ENCODE measurements around the gene ZNF583. TPM values are rescaled to one million over a fixed set of nuclear protein-coding genes. Genes with fewer than 3 reads are reported as not detected.

The ZNF583 gene
- total and polyA plus RNA-seq, 9 of the 15 experiments (the other 6 are each of a cell fraction or from before 2014, with no cell fraction given): 0.92 to 6.7 (median 3.0) TPM

- no peak for TF ChIP-seq AFF4 (CRISPR knock-in tag; IDR thresholded peaks at IDR 0.05)
- no peak for TF ChIP-seq ZEB2 (IDR thresholded peaks at IDR 0.05)
- no peak for TF ChIP-seq SMARCB1 (IDR thresholded peaks at IDR 0.05; ENCODE audit: insufficient read length, low read depth)
- TF ChIP-seq ZNF277 (CRISPR knock-in tag; IDR thresholded peaks at IDR 0.05; ENCODE audit: borderline replicate concordance): no peak
- TF ChIP-seq RBBP5 (IDR thresholded peaks at IDR 0.05; ENCODE audit: borderline replicate concordance, insufficient read depth, low read length, poor library complexity, severe bottlenecking): no peak
- no peak for TF ChIP-seq DLX4 (CRISPR knock-in tag; IDR thresholded peaks at IDR 0.05)
These were observed 72.0 kb downstream of the ZNF583 start (continued) for GRCh38 chr19:56476093-56476492.

Other genes starting within 250 kb of the ZNF583 start
Only the 7 nearest of the 12 such genes appear.
- gene EDDM13, start 131.6 kb upstream of the ZNF583 start, total RNA-seq (2014; rRNA removed): 2.2 and 4.3 TPM in 2 replicates
- 4.1 and 5.1 TPM in 2 replicates for gene EDDM13, start 131.6 kb upstream of the ZNF583 start, total RNA-seq (2014; rRNA removed; fragmentation: Illumina TruSeq; extraction: Trizol)
- 2.5 and 2.6 TPM in 2 replicates for gene EDDM13, start 131.6 kb upstream of the ZNF583 start, total RNA-seq (2015; rRNA removed; fragmentation: Illumina TruSeq; extraction: Trizol)
- 2.0 and 3.4 TPM in 2 replicates for gene EDDM13, start 131.6 kb upstream of the ZNF583 start, total RNA-seq (2021)
- 2.7 and 8.9 TPM in 2 replicates for gene EDDM13, start 131.6 kb upstream of the ZNF583 start, polyA plus RNA-seq (2011; rRNA removed)
- 5.3 and 6.7 TPM in 2 replicates for gene EDDM13, start 131.6 kb upstream of the ZNF583 start, polyA plus RNA-seq (2014; fragmentation: Illumina TruSeq; extraction: Trizol)
- gene EDDM13, start 131.6 kb upstream of the ZNF583 start, polyA plus RNA-seq (2014; fragmentation: Nextera tagmentation; extraction: Ambion mirVana): 1 to 10 TPM; 7.4 to 7.7 TPM
- gene EDDM13, start 131.6 kb upstream of the ZNF583 start, polyA plus RNA-seq (2014; rRNA removed): 6.2 and 6.9 TPM in 2 replicates
- gene ZSCAN5A, start 89.5 kb upstream of the ZNF583 start, total RNA-seq (2014; rRNA removed): 5.8 and 10.2 TPM in 2 replicates
- 12.2 and 12.4 TPM in 2 replicates for gene ZSCAN5A, start 89.5 kb upstream of the ZNF583 start, total RNA-seq (2014; rRNA removed; fragmentation: Illumina TruSeq; extraction: Trizol)
- gene ZSCAN5A, start 89.5 kb upstream of the ZNF583 start, total RNA-seq (2015; rRNA removed; fragmentation: Illumina TruSeq; extraction: Trizol): 12.0 and 12.7 TPM in 2 replicates
- 11.8 and 15.3 TPM in 2 replicates for gene ZSCAN5A, start 89.5 kb upstream of the ZNF583 start, total RNA-seq (2021)
- gene ZSCAN5A, start 89.5 kb upstream of the ZNF583 start, polyA plus RNA-seq (2011; rRNA removed): 6.3 and 8.7 TPM in 2 replicates
- 15.3 and 15.9 TPM in 2 replicates for gene ZSCAN5A, start 89.5 kb upstream of the ZNF583 start, polyA plus RNA-seq (2014; fragmentation: Illumina TruSeq; extraction: Trizol)
- 10 to 100 TPM; 10.3 to 10.6 TPM for gene ZSCAN5A, start 89.5 kb upstream of the ZNF583 start, polyA plus RNA-seq (2014; fragmentation: Nextera tagmentation; extraction: Ambion mirVana)
- gene ZSCAN5A, start 89.5 kb upstream of the ZNF583 start, polyA plus RNA-seq (2014; rRNA removed): 13.5 and 13.7 TPM in 2 replicates
- gene ZNF582, start 10.8 kb upstream of the ZNF583 start, total RNA-seq (2014; rRNA removed): 1.4 and 3.8 TPM in 2 replicates
- 1.9 TPM in 2 replicates for gene ZNF582, start 10.8 kb upstream of the ZNF583 start, total RNA-seq (2014; rRNA removed; fragmentation: Illumina TruSeq; extraction: Trizol)
- gene ZNF582, start 10.8 kb upstream of the ZNF583 start, total RNA-seq (2015; rRNA removed; fragmentation: Illumina TruSeq; extraction: Trizol): 1.7 and 1.8 TPM in 2 replicates
- 1.3 and 2.1 TPM in 2 replicates for gene ZNF582, start 10.8 kb upstream of the ZNF583 start, total RNA-seq (2021)
- gene ZNF582, start 10.8 kb upstream of the ZNF583 start, polyA plus RNA-seq (2011; rRNA removed): 2.6 and 3.3 TPM in 2 replicates
- gene ZNF582, start 10.8 kb upstream of the ZNF583 start, polyA plus RNA-seq (2014; fragmentation: Illumina TruSeq; extraction: Trizol): 1.6 TPM in 2 replicates
- under 1 TPM; 0.72 to 0.91 TPM for gene ZNF582, start 10.8 kb upstream of the ZNF583 start, polyA plus RNA-seq (2014; fragmentation: Nextera tagmentation; extraction: Ambion mirVana)
- 1.3 and 1.6 TPM in 2 replicates for gene ZNF582, start 10.8 kb upstream of the ZNF583 start, polyA plus RNA-seq (2014; rRNA removed)
- not detected in 2 replicates for gene ZNF667, start 73.0 kb downstream of the ZNF583 start, total RNA-seq (2014; rRNA removed)
- gene ZNF667, start 73.0 kb downstream of the ZNF583 start, total RNA-seq (2014; rRNA removed; fragmentation: Illumina TruSeq; extraction: Trizol): not detected in 2 replicates
- not detected in 2 replicates for gene ZNF667, start 73.0 kb downstream of the ZNF583 start, total RNA-seq (2015; rRNA removed; fragmentation: Illumina TruSeq; extraction: Trizol)
- not detected in 2 replicates for gene ZNF667, start 73.0 kb downstream of the ZNF583 start, total RNA-seq (2021)
- gene ZNF667, start 73.0 kb downstream of the ZNF583 start, polyA plus RNA-seq (2011; rRNA removed): not detected in 2 replicates
- gene ZNF667, start 73.0 kb downstream of the ZNF583 start, polyA plus RNA-seq (2014; fragmentation: Illumina TruSeq; extraction: Trizol): not detected in 2 replicates
- gene ZNF667, start 73.0 kb downstream of the ZNF583 start, polyA plus RNA-seq (2014; fragmentation: Nextera tagmentation; extraction: Ambion mirVana): not detected
- 0.08 TPM in 1 of 2 replicates, not detected in the other for gene ZNF667, start 73.0 kb downstream of the ZNF583 start, polyA plus RNA-seq (2014; rRNA removed)
- gene ZNF471, start 103.5 kb downstream of the ZNF583 start, total RNA-seq (2014; rRNA removed): not detected in 2 replicates
- not detected in 2 replicates for gene ZNF471, start 103.5 kb downstream of the ZNF583 start, total RNA-seq (2014; rRNA removed; fragmentation: Illumina TruSeq; extraction: Trizol)
- gene ZNF471, start 103.5 kb downstream of the ZNF583 start, total RNA-seq (2015; rRNA removed; fragmentation: Illumina TruSeq; extraction: Trizol): not detected in 2 replicates
- not detected in 2 replicates for gene ZNF471, start 103.5 kb downstream of the ZNF583 start, total RNA-seq (2021)
- not detected in 2 replicates for gene ZNF471, start 103.5 kb downstream of the ZNF583 start, polyA plus RNA-seq (2011; rRNA removed)
- gene ZNF471, start 103.5 kb downstream of the ZNF583 start, polyA plus RNA-seq (2014; fragmentation: Illumina TruSeq; extraction: Trizol): not detected in 2 replicates
- not detected for gene ZNF471, start 103.5 kb downstream of the ZNF583 start, polyA plus RNA-seq (2014; fragmentation: Nextera tagmentation; extraction: Ambion mirVana)
- gene ZNF471, start 103.5 kb downstream of the ZNF583 start, polyA plus RNA-seq (2014; rRNA removed): not detected in 2 replicates
- gene ZFP28, start 134.6 kb downstream of the ZNF583 start, total RNA-seq (2014; rRNA removed): not detected in 2 replicates
- gene ZFP28, start 134.6 kb downstream of the ZNF583 start, total RNA-seq (2014; rRNA removed; fragmentation: Illumina TruSeq; extraction: Trizol): not detected in 2 replicates
- not detected in 2 replicates for gene ZFP28, start 134.6 kb downstream of the ZNF583 start, total RNA-seq (2015; rRNA removed; fragmentation: Illumina TruSeq; extraction: Trizol)
- gene ZFP28, start 134.6 kb downstream of the ZNF583 start, total RNA-seq (2021): not detected in 2 replicates
- not detected in 2 replicates for gene ZFP28, start 134.6 kb downstream of the ZNF583 start, polyA plus RNA-seq (2011; rRNA removed)
- gene ZFP28, start 134.6 kb downstream of the ZNF583 start, polyA plus RNA-seq (2014; fragmentation: Illumina TruSeq; extraction: Trizol): 0.04 and 0.06 TPM in 2 replicates
- gene ZFP28, start 134.6 kb downstream of the ZNF583 start, polyA plus RNA-seq (2014; fragmentation: Nextera tagmentation; extraction: Ambion mirVana): under 1 TPM in 1 of 2 experiments, not detected in 1; 0.01 TPM
- not detected in 2 replicates for gene ZFP28, start 134.6 kb downstream of the ZNF583 start, polyA plus RNA-seq (2014; rRNA removed)
- not detected in 2 replicates for gene ZNF470, start 163.1 kb downstream of the ZNF583 start, total RNA-seq (2014; rRNA removed)
- gene ZNF470, start 163.1 kb downstream of the ZNF583 start, total RNA-seq (2014; rRNA removed; fragmentation: Illumina TruSeq; extraction: Trizol): not detected in 2 replicates
- gene ZNF470, start 163.1 kb downstream of the ZNF583 start, total RNA-seq (2015; rRNA removed; fragmentation: Illumina TruSeq; extraction: Trizol): not detected in 2 replicates
- not detected in 2 replicates for gene ZNF470, start 163.1 kb downstream of the ZNF583 start, total RNA-seq (2021)
- gene ZNF470, start 163.1 kb downstream of the ZNF583 start, polyA plus RNA-seq (2011; rRNA removed): 0.03 TPM in 1 of 2 replicates, not detected in the other
- gene ZNF470, start 163.1 kb downstream of the ZNF583 start, polyA plus RNA-seq (2014; fragmentation: Illumina TruSeq; extraction: Trizol): 0.03 TPM in 1 of 2 replicates, not detected in the other
- not detected for gene ZNF470, start 163.1 kb downstream of the ZNF583 start, polyA plus RNA-seq (2014; fragmentation: Nextera tagmentation; extraction: Ambion mirVana)
- gene ZNF470, start 163.1 kb downstream of the ZNF583 start, polyA plus RNA-seq (2014; rRNA removed): not detected in 2 replicates